ENCODE measurements around the gene BBS9.

BBS9 gene

DNA sequence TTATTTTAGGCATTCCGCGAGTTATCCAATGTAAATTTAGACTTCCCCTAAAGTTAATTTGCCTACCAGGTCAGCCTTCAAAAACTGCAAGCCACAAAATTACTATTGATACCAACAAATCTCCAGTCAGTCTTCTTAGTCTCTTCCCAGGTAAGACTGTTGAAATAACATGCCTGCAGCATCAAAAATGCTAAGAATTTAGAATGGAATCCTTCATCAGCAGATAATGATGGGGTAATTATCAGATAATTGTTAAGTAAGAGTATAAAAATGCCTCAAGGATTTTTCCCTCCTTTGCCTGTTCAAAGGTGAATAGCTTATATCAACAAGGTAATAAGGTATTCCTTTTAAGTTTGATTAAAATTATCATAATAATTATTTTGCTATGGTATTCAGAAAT lies 228.5 kb downstream of the BBS9 start:
- TF ChIP-seq, protein P1, sequence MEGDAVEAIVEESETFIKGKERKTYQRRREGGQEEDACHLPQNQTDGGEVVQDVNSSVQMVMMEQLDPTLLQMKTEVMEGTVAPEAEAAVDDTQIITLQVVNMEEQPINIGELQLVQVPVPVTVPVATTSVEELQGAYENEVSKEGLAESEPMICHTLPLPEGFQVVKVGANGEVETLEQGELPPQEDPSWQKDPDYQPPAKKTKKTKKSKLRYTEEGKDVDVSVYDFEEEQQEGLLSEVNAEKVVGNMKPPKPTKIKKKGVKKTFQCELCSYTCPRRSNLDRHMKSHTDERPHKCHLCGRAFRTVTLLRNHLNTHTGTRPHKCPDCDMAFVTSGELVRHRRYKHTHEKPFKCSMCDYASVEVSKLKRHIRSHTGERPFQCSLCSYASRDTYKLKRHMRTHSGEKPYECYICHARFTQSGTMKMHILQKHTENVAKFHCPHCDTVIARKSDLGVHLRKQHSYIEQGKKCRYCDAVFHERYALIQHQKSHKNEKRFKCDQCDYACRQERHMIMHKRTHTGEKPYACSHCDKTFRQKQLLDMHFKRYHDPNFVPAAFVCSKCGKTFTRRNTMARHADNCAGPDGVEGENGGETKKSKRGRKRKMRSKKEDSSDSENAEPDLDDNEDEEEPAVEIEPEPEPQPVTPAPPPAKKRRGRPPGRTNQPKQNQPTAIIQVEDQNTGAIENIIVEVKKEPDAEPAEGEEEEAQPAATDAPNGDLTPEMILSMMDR (IDR thresholded peaks at IDR 0.05; ENCODE audit: control insufficient read depth, extremely low read depth, insufficient read depth): no peak
- no peak overlapping the region for H3K4me3 ChIP-seq (ENCODE audit: low read depth, low read length)
- DNase-seq (ENCODE audit: low read depth): no peak

DNA sequence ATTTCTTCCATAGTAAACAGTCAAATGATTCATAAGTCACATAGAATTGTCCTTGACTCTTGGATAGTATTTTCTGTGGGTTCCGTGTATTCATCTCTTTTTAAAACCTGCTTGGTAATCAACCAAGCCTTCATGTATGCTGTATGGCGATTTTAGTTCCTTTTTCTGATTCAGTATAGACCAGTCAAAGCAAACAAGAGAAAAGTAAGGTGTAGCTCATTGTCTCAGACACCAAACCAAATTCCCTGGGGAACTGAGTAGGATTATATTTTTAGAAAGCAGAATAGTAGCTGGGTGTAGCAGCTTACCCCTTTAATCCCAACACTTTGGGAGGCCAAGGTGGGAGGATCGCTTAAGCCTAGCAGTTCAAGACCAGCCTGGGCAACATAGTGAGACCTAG lies 240.5 kb downstream of the BBS9 start:
- TF ChIP-seq, protein P1 (IDR thresholded peaks at IDR 0.05; ENCODE audit: control insufficient read depth, extremely low read depth, insufficient read depth): no peak
- DNase-seq (ENCODE audit: low read depth): no peak

DNA sequence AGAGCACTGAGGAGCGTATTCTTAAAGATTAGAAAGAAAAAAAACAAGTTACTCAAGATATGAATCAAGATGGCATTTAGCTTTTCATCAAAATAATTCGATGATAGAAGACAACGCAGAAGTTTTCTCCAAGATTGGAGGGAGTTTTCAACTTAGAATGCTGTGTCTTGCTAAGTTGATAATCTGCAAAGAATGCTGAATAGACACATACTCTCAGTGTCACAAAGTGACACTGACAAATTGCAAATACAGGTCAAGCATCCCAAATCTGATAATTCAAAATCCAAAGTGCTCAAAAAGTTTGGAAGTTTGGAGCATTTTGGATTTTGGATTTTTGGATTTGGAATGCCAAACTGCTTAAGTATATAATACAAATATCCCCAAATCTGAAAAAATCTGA lies 243.8 kb downstream of the BBS9 start:
- TF ChIP-seq, protein P1 (IDR thresholded peaks at IDR 0.05; ENCODE audit: control insufficient read depth, extremely low read depth, insufficient read depth): no peak

More for the DNA sequence above, 240.5 kb downstream of the BBS9 start:
- no peak overlapping the region for H3K4me3 ChIP-seq (ENCODE audit: low read depth, low read length)

DNA sequence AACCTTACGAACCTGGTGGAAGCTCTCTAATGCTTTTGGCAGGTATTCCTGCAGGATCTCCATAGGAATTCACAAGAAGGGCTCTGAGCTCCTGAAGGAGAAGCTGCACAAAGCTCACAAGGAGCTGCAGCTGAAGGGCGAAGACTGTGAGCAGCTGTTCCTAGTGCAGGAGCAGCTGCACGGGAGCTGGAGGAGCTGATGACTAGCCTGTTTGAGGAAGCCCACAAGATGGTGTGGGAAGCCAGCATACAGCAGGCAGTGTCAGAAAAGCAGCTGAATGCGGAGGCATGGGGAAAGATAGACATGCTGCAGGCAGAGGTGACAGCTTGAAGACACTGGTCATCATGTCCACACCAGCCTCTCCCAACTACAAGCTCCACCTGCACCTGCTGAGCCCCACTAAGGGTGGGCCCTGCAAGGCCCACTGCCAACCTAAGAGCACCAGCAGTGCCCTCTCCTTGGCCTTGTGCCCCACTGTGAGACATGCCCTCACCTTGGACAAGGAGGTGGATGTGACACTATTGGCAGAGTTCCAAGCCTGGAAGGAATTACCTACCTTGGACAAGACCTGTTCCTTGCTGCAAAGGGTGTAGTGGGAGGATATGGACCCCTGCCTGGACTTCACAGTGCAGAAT lies 250.6 kb downstream of the BBS9 start:
- DNase-seq (ENCODE audit: low read depth): no peak
- TF ChIP-seq, protein P1 (IDR thresholded peaks at IDR 0.05; ENCODE audit: control insufficient read depth, extremely low read depth, insufficient read depth): no peak
- no peak overlapping the region for H3K4me3 ChIP-seq (ENCODE audit: low read depth, low read length)

More for the DNA sequence above, 243.8 kb downstream of the BBS9 start:
- H3K4me3 ChIP-seq (ENCODE audit: low read depth, low read length): no peak overlapping the region
- no peak for DNase-seq (ENCODE audit: low read depth)

DNA sequence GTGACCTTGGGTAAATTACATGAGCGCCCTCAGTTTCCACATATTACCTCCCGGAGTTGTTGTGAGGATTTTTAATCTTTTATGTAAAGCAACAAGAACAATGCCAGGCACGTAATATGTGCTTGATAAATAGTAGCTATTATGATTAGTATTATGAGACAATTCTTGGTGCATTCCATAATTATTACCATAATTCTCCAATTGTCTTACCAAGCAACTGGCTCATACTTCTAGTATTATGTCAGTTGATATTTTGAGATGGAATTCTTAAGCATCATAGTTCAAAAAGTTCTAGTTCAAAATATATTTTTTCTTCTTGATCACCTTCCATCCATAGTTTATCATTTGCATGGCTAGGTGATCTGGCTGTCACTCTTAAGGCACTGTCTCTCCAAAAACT lies 259.0 kb downstream of the BBS9 start:
- no peak for DNase-seq (ENCODE audit: low read depth)
- TF ChIP-seq, protein P1 (IDR thresholded peaks at IDR 0.05; ENCODE audit: control insufficient read depth, extremely low read depth, insufficient read depth): no peak
- H3K4me3 ChIP-seq (ENCODE audit: low read depth, low read length): no peak overlapping the region

DNA sequence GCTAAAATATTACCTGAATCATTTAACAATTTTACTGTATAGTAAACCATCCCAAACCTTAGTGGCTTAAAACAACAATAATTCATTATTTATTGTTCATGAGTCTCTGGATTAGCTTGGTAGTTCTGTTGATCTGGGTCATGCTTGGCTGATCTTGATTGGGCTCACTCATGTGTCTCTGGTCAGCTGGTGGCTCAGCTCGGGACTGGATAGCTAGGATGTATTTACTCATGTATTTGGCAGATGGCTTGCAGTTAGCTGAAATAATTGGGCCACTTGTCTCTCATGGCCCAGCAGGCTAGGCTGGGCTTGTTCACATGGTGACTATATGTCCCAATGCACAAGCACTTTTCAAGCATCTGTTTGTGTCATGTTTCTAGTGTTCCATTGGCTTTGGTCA lies 262.8 kb downstream of the BBS9 start:
- no peak for DNase-seq (ENCODE audit: low read depth)
- TF ChIP-seq, protein P1 (IDR thresholded peaks at IDR 0.05; ENCODE audit: control insufficient read depth, extremely low read depth, insufficient read depth): no peak
- H3K4me3 ChIP-seq (ENCODE audit: low read depth, low read length): no peak overlapping the region

DNA sequence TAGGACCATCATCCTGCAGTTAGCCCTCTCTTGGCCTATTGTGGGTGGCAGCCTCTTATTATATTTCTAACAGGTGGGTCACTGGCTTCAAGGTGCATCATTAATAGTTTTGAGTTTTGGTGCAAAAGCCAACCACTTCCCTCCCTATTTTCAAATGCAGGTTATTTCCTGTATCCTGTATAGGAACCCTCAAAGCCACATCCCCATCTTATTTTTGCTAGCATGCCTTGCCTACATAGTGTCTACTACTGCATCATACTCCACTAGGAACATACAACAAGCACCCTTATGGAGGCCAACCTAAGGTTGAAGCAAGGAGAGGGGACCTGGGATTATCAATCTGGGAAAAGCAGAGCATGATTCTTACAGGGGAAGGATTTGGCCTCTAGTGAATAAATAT lies 264.4 kb downstream of the BBS9 start:
- H3K4me3 ChIP-seq (ENCODE audit: low read depth, low read length): no peak overlapping the region
- TF ChIP-seq, protein P1 (IDR thresholded peaks at IDR 0.05; ENCODE audit: control insufficient read depth, extremely low read depth, insufficient read depth): no peak
- DNase-seq (ENCODE audit: low read depth): no peak

Data from LNCaP clone FGC (cell line).